H9 (cell line): Measurements from ENCODE around the gene POU6F2. TPM values are rescaled to one million over a fixed set of nuclear protein-coding genes. Genes with fewer than 3 reads are reported as not detected.

Experiments
- DNase-seq: peaks from one replicate; pipeline ENCODE4 v3.0.0-alpha.2; 2017
- H2AFZ ChIP-seq: one replicate; pipeline ENCODE4 v1.6.1; 2013; ENCODE audit warnings: mild to moderate bottlenecking, low read length, control low read depth, moderate library complexity
- H2AK5ac ChIP-seq: 2 replicates; pipeline ENCODE4 v1.6.1; 2013; ENCODE audit warnings: low read length, control low read depth, mixed read lengths; ENCODE audit not compliant: insufficient read length
- H2BK120ac ChIP-seq: one replicate; pipeline ENCODE4 v1.6.1; 2013; ENCODE audit warnings: low read depth, mild to moderate bottlenecking, low read length, control low read depth, inconsistent platforms; ENCODE audit not compliant: poor library complexity, severe bottlenecking
- H2BK12ac ChIP-seq: 2 replicates; pipeline ENCODE4 v1.6.1; 2013; ENCODE audit warnings: low read length, control low read depth, mixed read lengths, low read depth; ENCODE audit not compliant: insufficient read length
- H2BK15ac ChIP-seq: 2 replicates; pipeline ENCODE4 v1.6.1; 2013; ENCODE audit warnings: low read depth, low read length, control low read depth
- H2BK20ac ChIP-seq: one replicate; pipeline ENCODE4 v1.6.1; 2013; ENCODE audit warnings: low read depth, mild to moderate bottlenecking, low read length, control low read depth, inconsistent platforms; ENCODE audit not compliant: poor library complexity, severe bottlenecking
- H2BK5ac ChIP-seq: 2 replicates; pipeline ENCODE4 v1.6.1; 2013; ENCODE audit warnings: low read length, control low read depth, mixed read lengths; ENCODE audit not compliant: insufficient read length
- H3K14ac ChIP-seq: 2 replicates; pipeline ENCODE4 v1.6.1; 2013; ENCODE audit warnings: low read length, control low read depth; ENCODE audit not compliant: insufficient read depth
- H3K18ac ChIP-seq: 2 replicates; pipeline ENCODE4 v1.6.1; 2013; ENCODE audit warnings: low read depth, mild to moderate bottlenecking, mixed read lengths, low read length, control low read depth; ENCODE audit not compliant: insufficient read length
- H3K23ac ChIP-seq: 2 replicates; pipeline ENCODE4 v1.6.1; 2013; ENCODE audit warnings: low read length, control low read depth, mixed read lengths, low read depth; ENCODE audit not compliant: insufficient read length
- H3K23me2 ChIP-seq: 2 replicates; pipeline ENCODE4 v1.6.1; 2013; ENCODE audit warnings: low read depth, mild to moderate bottlenecking, mixed read lengths, low read length, control low read depth; ENCODE audit not compliant: insufficient read length, poor library complexity, severe bottlenecking
- H3K27ac ChIP-seq: 2 replicates; pipeline ENCODE4 v1.5.1; 2013; ENCODE audit warnings: low read length, control low read depth, mixed read lengths, low read depth; ENCODE audit not compliant: insufficient read length
- H3K27me3 ChIP-seq: 2 replicates; pipeline ENCODE4 v1.6.1; 2013; ENCODE audit warnings: low read length, control low read depth, inconsistent platforms; ENCODE audit not compliant: insufficient read depth
- H3K4ac ChIP-seq: 2 replicates; pipeline ENCODE4 v1.6.1; 2013; ENCODE audit warnings: low read depth, mild to moderate bottlenecking, control low read depth, inconsistent platforms, low read length, moderate library complexity
- H3K4me1 ChIP-seq: 2 replicates; pipeline ENCODE4 v1.6.1; 2013; ENCODE audit warnings: low read length, control low read depth, inconsistent platforms; ENCODE audit not compliant: insufficient read depth
- H3K4me2 ChIP-seq: 2 replicates; pipeline ENCODE4 v1.6.1; 2013; ENCODE audit warnings: low read length, control low read depth, mixed read lengths; ENCODE audit not compliant: insufficient read length, insufficient read depth
- H3K56ac ChIP-seq: 2 replicates; pipeline ENCODE4 v1.6.1; 2013; ENCODE audit warnings: low read depth, mild to moderate bottlenecking, mixed read lengths, low read length, control low read depth; ENCODE audit not compliant: insufficient read length
- H3K79me1 ChIP-seq: 2 replicates; pipeline ENCODE4 v1.6.1; 2013; ENCODE audit warnings: low read depth, mild to moderate bottlenecking, moderate library complexity, low read length, control low read depth, inconsistent platforms; ENCODE audit not compliant: insufficient read depth, poor library complexity, severe bottlenecking
- H3K79me2 ChIP-seq: 2 replicates; pipeline ENCODE4 v1.6.1; 2013; ENCODE audit warnings: low read length, control low read depth, inconsistent platforms; ENCODE audit not compliant: insufficient read depth
- H3K9ac ChIP-seq: 2 replicates; pipeline ENCODE4 v1.6.1; 2013; ENCODE audit warnings: low read length, control low read depth, mixed read lengths; ENCODE audit not compliant: insufficient read length; ENCODE audit errors: extremely low read depth
- H3K9me3 ChIP-seq: one replicate; pipeline ENCODE4 v1.6.1; 2013; ENCODE audit warnings: low read depth, low read length, inconsistent platforms; ENCODE audit not compliant: control insufficient read depth
- H3T11ph ChIP-seq: one replicate; pipeline ENCODE4 v1.6.1; 2013; ENCODE audit warnings: mild to moderate bottlenecking, low read length, control low read depth, inconsistent platforms
- H4K20me1 ChIP-seq: one replicate; pipeline ENCODE4 v1.6.1; 2013; ENCODE audit not compliant: control insufficient read depth, insufficient read length, insufficient read depth
- H4K5ac ChIP-seq: 2 replicates; pipeline ENCODE4 v1.6.1; 2013; ENCODE audit warnings: low read depth, mild to moderate bottlenecking, mixed read lengths, low read length, control low read depth; ENCODE audit not compliant: insufficient read length
- H4K8ac ChIP-seq: replicated peaks from 2 replicates; pipeline ENCODE4 v1.6.1; 2013; ENCODE audit warnings: low read length, control low read depth, mixed read lengths, low read depth; ENCODE audit not compliant: insufficient read length
- H4K91ac ChIP-seq: 2 replicates; pipeline ENCODE4 v1.6.1; 2013; ENCODE audit warnings: low read depth, mild to moderate bottlenecking, moderate library complexity, mixed read lengths, low read length, control low read depth; ENCODE audit not compliant: insufficient read length
- H3K27ac Mint-ChIP-seq, 3 experiments: 2 replicates in 2 of 3; 3 replicates in 1 of 3; pipeline ENCODE4 v1.8.0; 2020 to 2021; ENCODE audit warnings: mixed read lengths in 3 of 3, mild to moderate bottlenecking in 1 of 3, moderate library complexity in 1 of 3
- H3K27me3 Mint-ChIP-seq: 2 replicates; pipeline ENCODE4 v1.8.0; 2021; ENCODE audit warnings: low read depth, mild to moderate bottlenecking, moderate library complexity, mixed read lengths
- H3K36me3 Mint-ChIP-seq, 3 experiments: 2 replicates in 2 of 3; 3 replicates in 1 of 3; pipeline ENCODE4 v1.8.0; 2020 to 2021; ENCODE audit warnings: low read depth in 3 of 3, mixed read lengths in 3 of 3; ENCODE audit not compliant: insufficient read depth in 1 of 3
- H3K4me1 Mint-ChIP-seq, 2 experiments: 2 replicates each; pipeline ENCODE4 v1.8.0; 2020; ENCODE audit warnings: mixed read lengths in 2 of 2
- H3K4me3 Mint-ChIP-seq, 2 experiments: 2 replicates in 1 of 2; 3 replicates in 1 of 2; pipeline ENCODE4 v1.8.0; 2020 to 2021; ENCODE audit warnings: mild to moderate bottlenecking in 2 of 2, mixed read lengths in 2 of 2, moderate library complexity in 1 of 2
- H3K9me3 Mint-ChIP-seq, 2 experiments: 2 replicates in 1 of 2; 3 replicates in 1 of 2; pipeline ENCODE4 v1.8.0; 2020; ENCODE audit warnings: mild to moderate bottlenecking in 2 of 2, mixed read lengths in 2 of 2, moderate library complexity in 1 of 2
- CTCF ChIP-seq: fragments of 200-600 bp; sonication (generic); conservative IDR thresholded peaks from 3 replicates; pipeline ENCODE4 v1.8.0; 2021; ENCODE audit warnings: antibody characterized with exemption, mild to moderate bottlenecking
- WGBS: extraction: QIAGEN DNeasy Blood & Tissue Kit; methylation state at CpG from one replicate; pipeline ENCODE4 v1.1.7; 2013; ENCODE audit warnings: missing lambda C conversion rate, low lambda C conversion rate, mixed read lengths; ENCODE audit not compliant: insufficient read length; ENCODE audit errors: extremely low coverage; 5-methylcytosine and 5-hydroxymethylcytosine counted together
- total RNA-seq: library from RNA; stranded (reverse); gene quantifications from 2 replicates; pipeline ENCODE4 v1.2.1, GENCODE V29; 2021

The POU6F2 gene
- total RNA-seq, 1 experiment from 2014 or later, result 1.9 TPM

- no peak overlapping the region for H2AK5ac ChIP-seq
- H4K5ac ChIP-seq, result no peak overlapping the region
- H3K23ac ChIP-seq, result no peak overlapping the region
- 100% methylated on average over 2 of the region's 4 CpGs for WGBS
- Mint-ChIP-seq H3K4me3 (no peak overlapping the region), H3K27me3 (no peaks in the 10 kb centered on the region), H3K36me3 (peaks cover 0 to 22% (median 2%) of the 10 kb centered on the region in 3 experiments; a peak in 5 of 7 replicates), H3K27ac (no peak overlapping the region), H3K9me3 (peaks cover 18 to 25% of the 10 kb centered on the region in 2 experiments; a peak in 4 of 5 replicates), H3K4me1 (peaks cover 6 to 7% of the 10 kb centered on the region in 2 experiments; a peak in 3 of 4 replicates)
- H3K23me2 ChIP-seq, result no peaks in the 10 kb centered on the region
- H3K4ac ChIP-seq, result no peak overlapping the region
- H3K27ac ChIP-seq, result no peak overlapping the region
- H4K20me1 ChIP-seq, result no peaks in the 10 kb centered on the region
- DNase-seq, result no peak
- no peaks in the 10 kb centered on the region for H3K4me1 ChIP-seq
- H3K18ac ChIP-seq, result no peak overlapping the region
- no peak overlapping the region for H3K4me2 ChIP-seq
- no peak overlapping the region for H3K56ac ChIP-seq
- H2AFZ ChIP-seq, result no peak overlapping the region
- H3K79me2 ChIP-seq, result no peaks in the 10 kb centered on the region
- H2BK120ac ChIP-seq, result no peak overlapping the region
- H2BK5ac ChIP-seq, result no peak overlapping the region
- no peak overlapping the region for H2BK12ac ChIP-seq
- no peaks in the 10 kb centered on the region for H3K27me3 ChIP-seq
- no peak overlapping the region for H2BK20ac ChIP-seq
- no peaks in the 10 kb centered on the region for H3K79me1 ChIP-seq
- H3K9me3 ChIP-seq, result no peaks in the 10 kb centered on the region
- no peak overlapping the region for H2BK15ac ChIP-seq
- no peak overlapping the region for H3K9ac ChIP-seq
- H3T11ph ChIP-seq, result no peak overlapping the region
- H4K8ac ChIP-seq, result no peak overlapping the region
- H3K14ac ChIP-seq, result no peak overlapping the region
- no peak for TF ChIP-seq CTCF
- H4K91ac ChIP-seq, result no peak overlapping the region
Observed at GRCh38 chr7:39054731-39055130, 77.0 kb downstream of the POU6F2 start.
